ENCODE measurements around the gene CHCHD10.
A peak's percentile ranks its signal among the peaks of the same experiment; 100 is the strongest.

Gene CHCHD10

GRCh38 chr22:23722724-23723123 lies 45.0 kb downstream of the CHCHD10 start:
- Histone ChIP-seq H3K9me3 (ENCODE audit: control insufficient read depth, insufficient read depth, low read length) (no peaks in the 10 kb centered on the region), H3K36me3 (ENCODE audit: insufficient read depth, low read length) (no peaks in the 10 kb centered on the region), H3K9ac (ENCODE audit: low read depth, low read length) (no peak overlapping the region), H3K4me1 (ENCODE audit: insufficient read depth, low read length) (no peaks in the 10 kb centered on the region)

- no peaks in the 10 kb centered on the region for H3K36me3 ChIP-seq (ENCODE audit: insufficient read depth, low read length)
- no peaks in the 10 kb centered on the region for H3K9me3 ChIP-seq (ENCODE audit: control insufficient read depth, insufficient read depth, low read length)
- H3K9ac ChIP-seq (ENCODE audit: low read depth, low read length): no peak overlapping the region
- no peaks in the 10 kb centered on the region for H3K4me1 ChIP-seq (ENCODE audit: insufficient read depth, low read length)
Observed at GRCh38 chr22:23722160-23722559, 45.6 kb downstream of the CHCHD10 start.

- Histone ChIP-seq H3K9ac (ENCODE audit: low read depth, low read length) (no peak overlapping the region), H3K4me1 (ENCODE audit: insufficient read depth, low read length) (no peaks in the 10 kb centered on the region), H3K36me3 (ENCODE audit: insufficient read depth, low read length) (no peaks in the 10 kb centered on the region), H3K9me3 (ENCODE audit: control insufficient read depth, insufficient read depth, low read length) (no peaks in the 10 kb centered on the region)
Observed at GRCh38 chr22:23720855-23721254, 46.9 kb downstream of the CHCHD10 start.

GRCh38 chr22:23718371-23719165 lies 49.2 kb downstream of the CHCHD10 start:
- H3K36me3 ChIP-seq (ENCODE audit: insufficient read depth, low read length): no peaks in the 10 kb centered on the region; the same call in 1 of the 2 replicates
- H3K9me3 ChIP-seq (ENCODE audit: control insufficient read depth, insufficient read depth, low read length): no peaks in the 10 kb centered on the region
- H3K4me1 ChIP-seq (ENCODE audit: insufficient read depth, low read length): no peaks in the 10 kb centered on the region
- no peak overlapping the region for H3K9ac ChIP-seq (ENCODE audit: low read depth, low read length)

- H3K9ac ChIP-seq (ENCODE audit: low read depth, low read length): peak overlapping the region; percentile 87
- no peaks in the 10 kb centered on the region for H3K9me3 ChIP-seq (ENCODE audit: control insufficient read depth, insufficient read depth, low read length)
- H3K4me1 ChIP-seq (ENCODE audit: insufficient read depth, low read length): no peaks in the 10 kb centered on the region
- no peaks in the 10 kb centered on the region; the same call in 1 of the 2 replicates for H3K36me3 ChIP-seq (ENCODE audit: insufficient read depth, low read length)
Observed at GRCh38 chr22:23716811-23717801, 50.7 kb downstream of the CHCHD10 start.
